SU-DHL-6 (cell line): ENCODE results near the gene TENT5C.

ENCODE experiments used
- H2AFZ ChIP-seq: fragments of 200-600 bp; sonication (generic); 2 replicates; pipeline ENCODE4 v1.6.1; 2014; ENCODE audit warnings: low read depth, mild to moderate bottlenecking, moderate library complexity, mixed read lengths, antibody characterized with exemption, low read length; ENCODE audit not compliant: severe bottlenecking
- H3F3A ChIP-seq: fragments of 200-600 bp; shearing (Covaris generic); 2 replicates; pipeline ENCODE4 v1.6.0; 2016; ENCODE audit warnings: antibody characterized with exemption, mild to moderate bottlenecking; ENCODE audit not compliant: insufficient read depth
- H3K27ac ChIP-seq: fragments of 200-600 bp; sonication (generic); 2 replicates; pipeline ENCODE4 v1.5.1; 2016; ENCODE audit warnings: low read depth, mild to moderate bottlenecking, low read length, moderate library complexity, mixed read lengths
- H3K27me3 ChIP-seq: fragments of 200-600 bp; sonication (generic), shearing (Covaris generic); 2 replicates; pipeline ENCODE4 v1.6.0; 2014; ENCODE audit warnings: mild to moderate bottlenecking, low read length
- H3K36me3 ChIP-seq: fragments of 200-600 bp; sonication (generic); 2 replicates; pipeline ENCODE4 v1.6.1; 2014; ENCODE audit warnings: mild to moderate bottlenecking, low read length, mixed read lengths
- H3K4me2 ChIP-seq: fragments of 300-600, 200-600 bp; shearing (Covaris generic), sonication (generic); 2 replicates; pipeline ENCODE4 v1.6.0; 2014; ENCODE audit warnings: low read length, low read depth, mild to moderate bottlenecking; ENCODE audit not compliant: poor library complexity, severe bottlenecking
- H3K4me3 ChIP-seq: fragments of 200-600 bp; sonication (generic); 2 replicates; pipeline ENCODE4 v1.5.1; 2014; ENCODE audit warnings: antibody characterized with exemption, low read length, mild to moderate bottlenecking, mixed read lengths; ENCODE audit not compliant: insufficient read depth, poor library complexity, severe bottlenecking
- H3K79me2 ChIP-seq: fragments of 200-600 bp; sonication (generic); 2 replicates; pipeline ENCODE4 v1.6.1; 2014; ENCODE audit warnings: mild to moderate bottlenecking, low read length, moderate library complexity; ENCODE audit not compliant: insufficient read depth
- H3K9ac ChIP-seq: fragments of 200-600 bp; sonication (generic); 2 replicates; pipeline ENCODE4 v1.7.0; 2014; ENCODE audit warnings: mild to moderate bottlenecking, low read length
- H3K9me2 ChIP-seq: fragments of 200-600 bp; sonication (generic); replicated peaks from 2 replicates; pipeline ENCODE4 v1.6.1; 2014; ENCODE audit warnings: low read length; ENCODE audit not compliant: insufficient read depth
- H3K9me3 ChIP-seq: fragments of 200-600 bp; sonication (generic); 2 replicates; pipeline ENCODE4 v1.6.1; 2014; ENCODE audit warnings: low read length, mixed read lengths; ENCODE audit not compliant: insufficient read depth
- H4K20me1 ChIP-seq: fragments of 200-600 bp; sonication (generic); 2 replicates; pipeline ENCODE4 v1.6.1; 2014; ENCODE audit warnings: low read depth, mild to moderate bottlenecking, antibody characterized with exemption, low read length, moderate library complexity, mixed read lengths
- EZH2phosphoT487 ChIP-seq: fragments of 200-600 bp; sonication (generic), shearing (Covaris generic); conservative IDR thresholded peaks from 2 replicates; pipeline ENCODE4 v1.6.1; 2018; ENCODE audit warnings: mild to moderate bottlenecking, antibody characterized with exemption, low read length, moderate library complexity, mixed read lengths
- TF ChIP-seq, protein P1 (sequence below): fragments of 200-600 bp; sonication (generic); IDR thresholded peaks from one replicate; pipeline ENCODE4 v1.5.1; 2017; ENCODE audit warnings: antibody characterized with exemption, mild to moderate bottlenecking, low read length, moderate library complexity; ENCODE audit not compliant: insufficient read depth, poor library complexity, severe bottlenecking

The TENT5C gene

DNA sequence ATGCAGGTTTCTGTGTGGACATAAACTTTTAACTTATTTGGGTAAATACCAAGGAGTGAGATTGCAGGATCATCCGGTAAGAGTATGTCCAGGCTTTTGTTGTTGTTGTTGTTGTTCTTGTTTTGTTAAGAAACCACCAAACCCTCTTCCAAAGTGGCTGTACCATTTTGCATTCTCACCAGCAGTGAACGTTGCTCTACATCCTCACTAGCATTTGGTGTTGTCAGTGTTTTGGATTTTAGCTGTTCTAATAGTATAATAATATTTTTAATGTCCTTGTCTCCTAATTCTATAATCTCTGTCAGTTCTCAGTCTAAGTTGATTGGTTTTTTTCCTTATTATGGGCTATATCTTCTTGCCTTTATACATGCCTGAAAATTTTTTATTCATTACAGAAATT is 37.8 kb downstream of the TENT5C start:
- Histone ChIP-seq H3K9ac (no peak overlapping the region), H3K9me3 (no peaks in the 10 kb centered on the region), H3K79me2 (no peaks in the 10 kb centered on the region), H3K27ac (no peak overlapping the region), H3K4me3 (no peak overlapping the region), H4K20me1 (no peaks in the 10 kb centered on the region), H2AFZ (no peak overlapping the region), H3F3A (no peaks in the 10 kb centered on the region), H3K9me2 (no peaks in the 10 kb centered on the region), H3K4me2 (no peak overlapping the region), H3K27me3 (no peaks in the 10 kb centered on the region), H3K36me3 (no peaks in the 10 kb centered on the region)
- TF ChIP-seq EZH2phosphoT487: no peak
- TF ChIP-seq, protein P1, sequence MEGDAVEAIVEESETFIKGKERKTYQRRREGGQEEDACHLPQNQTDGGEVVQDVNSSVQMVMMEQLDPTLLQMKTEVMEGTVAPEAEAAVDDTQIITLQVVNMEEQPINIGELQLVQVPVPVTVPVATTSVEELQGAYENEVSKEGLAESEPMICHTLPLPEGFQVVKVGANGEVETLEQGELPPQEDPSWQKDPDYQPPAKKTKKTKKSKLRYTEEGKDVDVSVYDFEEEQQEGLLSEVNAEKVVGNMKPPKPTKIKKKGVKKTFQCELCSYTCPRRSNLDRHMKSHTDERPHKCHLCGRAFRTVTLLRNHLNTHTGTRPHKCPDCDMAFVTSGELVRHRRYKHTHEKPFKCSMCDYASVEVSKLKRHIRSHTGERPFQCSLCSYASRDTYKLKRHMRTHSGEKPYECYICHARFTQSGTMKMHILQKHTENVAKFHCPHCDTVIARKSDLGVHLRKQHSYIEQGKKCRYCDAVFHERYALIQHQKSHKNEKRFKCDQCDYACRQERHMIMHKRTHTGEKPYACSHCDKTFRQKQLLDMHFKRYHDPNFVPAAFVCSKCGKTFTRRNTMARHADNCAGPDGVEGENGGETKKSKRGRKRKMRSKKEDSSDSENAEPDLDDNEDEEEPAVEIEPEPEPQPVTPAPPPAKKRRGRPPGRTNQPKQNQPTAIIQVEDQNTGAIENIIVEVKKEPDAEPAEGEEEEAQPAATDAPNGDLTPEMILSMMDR: no peak

DNA sequence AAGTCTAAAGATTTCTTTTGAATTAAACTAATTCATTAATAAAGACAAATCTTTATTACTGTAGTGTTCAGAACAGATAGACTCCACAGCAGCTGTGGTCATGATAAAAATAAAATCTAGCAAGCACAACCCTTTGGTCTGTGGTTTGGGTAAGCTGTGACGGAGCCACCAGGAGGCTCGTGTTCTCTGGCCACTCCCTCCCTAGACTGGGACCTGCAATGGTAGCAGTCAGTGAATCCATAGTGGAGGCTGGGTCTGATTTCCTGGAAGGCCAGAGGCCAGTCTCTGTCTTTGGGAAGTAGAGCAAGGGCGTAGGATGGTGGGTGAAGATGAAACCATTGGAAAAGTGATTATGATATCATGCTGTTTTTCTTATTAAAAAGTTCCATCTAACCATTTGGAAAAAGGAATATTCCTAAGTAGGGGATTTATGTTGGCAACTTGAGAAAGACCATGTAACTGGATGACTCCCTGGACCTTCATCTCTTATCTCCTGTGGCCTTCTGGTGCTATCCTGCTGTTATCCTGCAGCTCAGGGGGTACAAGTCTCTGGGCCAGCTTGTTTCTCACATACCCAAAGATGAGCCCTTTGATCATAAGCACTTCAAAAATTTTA is 39.0 kb downstream of the TENT5C start:
- Histone ChIP-seq H3K9me2 (no peaks in the 10 kb centered on the region), H3F3A (no peaks in the 10 kb centered on the region), H3K4me3 (no peak overlapping the region), H3K36me3 (no peaks in the 10 kb centered on the region), H3K9ac (no peak overlapping the region), H3K79me2 (no peaks in the 10 kb centered on the region), H2AFZ (no peak overlapping the region), H3K27ac (no peak overlapping the region), H4K20me1 (no peaks in the 10 kb centered on the region), H3K4me2 (no peak overlapping the region), H3K27me3 (no peaks in the 10 kb centered on the region), H3K9me3 (no peaks in the 10 kb centered on the region)
- TF ChIP-seq EZH2phosphoT487: no peak
- TF ChIP-seq, protein P1: no peak

DNA sequence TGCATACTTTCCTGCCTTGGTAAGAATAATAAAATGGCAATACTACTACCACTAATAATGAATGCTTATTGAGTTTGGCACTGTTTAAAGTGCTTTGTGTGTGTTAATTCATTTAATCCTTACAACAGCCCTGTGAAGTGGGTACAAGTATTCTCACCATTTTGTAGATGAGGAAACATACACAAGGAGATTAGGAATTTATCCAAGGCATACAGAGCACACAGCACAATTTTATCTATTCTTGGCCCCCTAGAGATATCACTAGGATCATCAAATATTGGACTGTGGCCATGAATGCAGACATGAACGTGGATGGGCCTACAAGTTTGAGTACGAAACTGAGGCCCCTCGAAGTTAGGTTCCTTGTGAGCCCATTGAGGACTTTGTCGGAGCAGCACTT is 39.5 kb downstream of the TENT5C start:
- Histone ChIP-seq H3K4me3 (no peak overlapping the region), H3K9me3 (no peaks in the 10 kb centered on the region), H3K4me2 (no peak overlapping the region)

More for the DNA sequence above, 39.5 kb downstream of the TENT5C start:
- H3K27ac ChIP-seq: no peak overlapping the region
- H3K27me3 ChIP-seq: no peaks in the 10 kb centered on the region
- H3K9me2 ChIP-seq: no peaks in the 10 kb centered on the region
- no peaks in the 10 kb centered on the region for H3F3A ChIP-seq
- H2AFZ ChIP-seq: no peak overlapping the region
- no peaks in the 10 kb centered on the region for H3K79me2 ChIP-seq
- TF ChIP-seq, protein P1: no peak
- TF ChIP-seq EZH2phosphoT487: no peak
- H4K20me1 ChIP-seq: no peaks in the 10 kb centered on the region
- no peak overlapping the region for H3K9ac ChIP-seq
- H3K36me3 ChIP-seq: no peaks in the 10 kb centered on the region
